HepG2 (cell line): Measurements from ENCODE around the gene TIMM8B. TPM values are rescaled to one million over a fixed set of nuclear protein-coding genes. Genes with fewer than 3 reads are reported as not detected.

Source experiments
- ATAC-seq: fragments of 200-7000 bp; cut with Tn5 transposase; 3 replicates; pipeline ENCODE4 v1.9.1; 2020; ENCODE audit warnings: mild to moderate bottlenecking, moderate library complexity
- BruUV-seq: library from RNA; stranded (reverse); fragments of 400-500 nt; replicated peaks from 2 replicates; lab custom pipeline; 2021; lab: Mats Ljungman, UMichigan
- CTCF ChIA-PET: fragments of 300-600 bp; formaldehyde crosslinking; extraction: SDS; loops from one replicate; lab custom pipeline; 2021; ENCODE audit warnings: low total read pairs, inconsistent platforms, low intra/inter-chr PET ratio; lab: Yijun Ruan, JAX
- POLR2A ChIA-PET: fragments of 350-600 bp; sonication (Branson Sonifier 250); formaldehyde crosslinking; loops from one replicate; lab custom pipeline; 2020; ENCODE audit warnings: antibody characterized with exemption, inconsistent platforms; lab: Yijun Ruan, JAX
- DNase-seq: peaks from one replicate; pipeline ENCODE4 v3.0.0-alpha.2; 2015; ENCODE audit warnings: low spot score
- FAIRE-seq: peaks from 3 replicates; lab custom pipeline; 2011; peaks lifted over from hg19 to GRCh38; lab: Jason Lieb, UNC
- H2AFZ ChIP-seq: one replicate; pipeline ENCODE4 v1.6.1; 2011; ENCODE audit warnings: low read length, inconsistent platforms
- H3K27ac ChIP-seq: fragments of 300-600 bp; 3 replicates; pipeline ENCODE4 v1.8.0; 2011; ENCODE audit warnings: mixed run types, mild to moderate bottlenecking, mixed read lengths, low read length, inconsistent platforms; ENCODE audit not compliant: insufficient read depth; ENCODE audit errors: extremely low read length
- H3K27me3 ChIP-seq, 2 experiments: fragments of 200-600 bp in 1 of 2; 2 replicates in 1 of 2; 3 replicates in 1 of 2; pipeline versions ENCODE4 v1.6.0 to v1.8.0; 2011; ENCODE audit warnings: low read length in 2 of 2, mild to moderate bottlenecking in 2 of 2, moderate library complexity in 2 of 2, inconsistent platforms in 1 of 2; ENCODE audit not compliant: insufficient read depth in 2 of 2, control insufficient read depth in 1 of 2
- H3K36me3 ChIP-seq, 2 experiments: fragments of 200-600 bp in 1 of 2; replicated peaks in 1 of 2; 2 replicates in 1 of 2; 3 replicates in 1 of 2; pipeline versions ENCODE4 v1.5.1 to v1.8.0; 2011; ENCODE audit warnings: low read length in 2 of 2, inconsistent platforms in 1 of 2; ENCODE audit not compliant: insufficient read depth in 2 of 2, control insufficient read depth in 1 of 2
- H3K4me1 ChIP-seq: 2 replicates; pipeline ENCODE4 v1.5.1; 2012; ENCODE audit warnings: low read length, inconsistent platforms; ENCODE audit not compliant: insufficient read depth
- H3K4me2 ChIP-seq: 2 replicates; pipeline ENCODE4 v1.6.0; 2011; ENCODE audit warnings: low read depth, low read length, inconsistent platforms
- H3K4me3 ChIP-seq, 3 experiments: fragments of 200-600 bp in 1 of 3; sonication (generic), shearing (Covaris generic) in 1 of 3; replicated peaks in 1 of 3; 2 replicates each; pipeline ENCODE4 v1.5.1; 2011 to 2016; ENCODE audit warnings: low read length in 3 of 3, inconsistent platforms in 2 of 3, low read depth in 2 of 3, mild to moderate bottlenecking in 2 of 3, control low read depth in 1 of 3, mixed read lengths in 1 of 3; ENCODE audit not compliant: insufficient read depth in 1 of 3
- H3K79me2 ChIP-seq: one replicate; pipeline ENCODE4 v1.6.1; 2011; ENCODE audit warnings: low read length, inconsistent platforms; ENCODE audit not compliant: insufficient read depth
- H3K9ac ChIP-seq: 2 replicates; pipeline ENCODE4 v1.6.0; 2011; ENCODE audit warnings: mild to moderate bottlenecking, low read depth, low read length, inconsistent platforms; ENCODE audit not compliant: insufficient read depth
- H3K9me3 ChIP-seq: 2 replicates; pipeline ENCODE4 v1.5.1; 2012; ENCODE audit warnings: mild to moderate bottlenecking, low read length
- H4K20me1 ChIP-seq: 2 replicates; pipeline ENCODE4 v1.6.0; 2011; ENCODE audit warnings: inconsistent platforms, mild to moderate bottlenecking, low read length, moderate library complexity; ENCODE audit not compliant: insufficient read depth
- MAZ ChIP-seq, 2 experiments: sonication (generic) in 1 of 2; formaldehyde crosslinking in 1 of 2; IDR thresholded peaks; 2 replicates each; pipeline versions ENCODE4 v1.5.0 to v1.6.1; 2012 to 2020; ENCODE audit warnings: low read depth in 2 of 2, mild to moderate bottlenecking in 2 of 2, borderline replicate concordance in 1 of 2, improper control_type of control experiment in 1 of 2, low read length in 1 of 2, missing genetic modification reagents in 1 of 2, moderate library complexity in 1 of 2
- SALL1 ChIP-seq: sonication (generic); formaldehyde crosslinking; IDR thresholded peaks from 2 replicates; pipeline ENCODE4 v1.8.0; 2022; ENCODE audit warnings: mild to moderate bottlenecking, missing genetic modification reagents
- USF2 ChIP-seq, 2 experiments: sonication (generic) in 1 of 2; formaldehyde crosslinking in 1 of 2; IDR thresholded peaks; 2 replicates each; pipeline versions ENCODE4 v1.5.1 to v1.6.1; 2011 to 2020; ENCODE audit warnings: borderline replicate concordance in 1 of 2, low read depth in 1 of 2, low read length in 1 of 2, mild to moderate bottlenecking in 1 of 2, missing genetic modification reagents in 1 of 2, moderate library complexity in 1 of 2
- XRCC5 ChIP-seq: fragments of 200-400 bp; formaldehyde crosslinking; optimal IDR thresholded peaks from 2 replicates; pipeline ENCODE3; 2017; ENCODE audit warnings: mild to moderate bottlenecking, low read length
- ZBED4 ChIP-seq: sonication (generic); formaldehyde crosslinking; IDR thresholded peaks from 2 replicates; pipeline ENCODE4 v1.4.0; 2020; ENCODE audit warnings: missing genetic modification reagents, borderline replicate concordance
- ZC3H4 ChIP-seq: sonication (generic); formaldehyde crosslinking; IDR thresholded peaks from 2 replicates; pipeline ENCODE4 v1.4.0; 2020; ENCODE audit warnings: missing genetic modification reagents, borderline replicate concordance
- ZMAT3 ChIP-seq: sonication (generic); formaldehyde crosslinking; conservative IDR thresholded peaks from 2 replicates; pipeline ENCODE4 v1.7.0; 2021; ENCODE audit warnings: missing genetic modification reagents
- ZNF605 ChIP-seq: sonication (generic); formaldehyde crosslinking; IDR thresholded peaks from 2 replicates; pipeline ENCODE4 v1.8.0; 2022; ENCODE audit warnings: mild to moderate bottlenecking, missing genetic modification reagents
- ZSCAN31 ChIP-seq: sonication (generic); formaldehyde crosslinking; IDR thresholded peaks from 2 replicates; pipeline ENCODE4 v1.5.0; 2020; ENCODE audit warnings: low read depth, mild to moderate bottlenecking, missing genetic modification reagents
- WGBS: methylation state at CpG from one replicate; pipeline ENCODE4 v1.1.6; 2017; ENCODE audit warnings: low lambda C conversion rate; 5-methylcytosine and 5-hydroxymethylcytosine counted together
- in situ Hi-C: cut with HindIII; loops from 2 replicates; pipeline ENCODE4 v1.10.0; 2017; ENCODE audit warnings: low pct_unique_long_range_greater_than_20kb; ENCODE audit not compliant: extremely low pct_ligation_motif_present
- intact Hi-C: fragments of 100-400 bp; cut with micrococcal nuclease; formaldehyde crosslinking; loops from one replicate; pipeline ENCODE4 v1.10.0; 2022; ENCODE audit not compliant: unreplicated experiment
- polyA plus RNA-seq, 8 experiments: library from polyadenylated mRNA; depleted of rRNA in 3 of 8; stranded (reverse) in 7 of 8; unstranded in 1 of 8; fragments of >200 nt; fragmentation: Illumina TruSeq in 4 of 8; extraction: Trizol in 4 of 8; gene quantifications; 2 replicates each; pipeline versions ENCODE4 v1.2.1 to v1.2.3, GENCODE V29; 2011 to 2016; ENCODE audit warnings: low read depth in 4 of 8, missing spikeins in 1 of 8, mixed read lengths in 1 of 8; ENCODE audit not compliant: insufficient read depth in 1 of 8
- total RNA-seq, 5 experiments: library from RNA; depleted of rRNA; stranded (reverse); fragments of >200 nt; fragmentation: Illumina TruSeq; extraction: Trizol; gene quantifications; 2 replicates each; pipeline ENCODE4 v1.2.3, GENCODE V29; 2016; ENCODE audit warnings: low read depth in 1 of 5
- TF ChIP-seq, protein P1 (sequence below): sonication (generic); formaldehyde crosslinking; IDR thresholded peaks from 2 replicates; pipeline ENCODE4 v1.8.0; 2022; ENCODE audit warnings: mild to moderate bottlenecking, missing genetic modification reagents, moderate library complexity
- TF ChIP-seq, protein P2 (sequence below): sonication (generic); formaldehyde crosslinking; IDR thresholded peaks from 2 replicates; pipeline ENCODE4 v1.4.0; 2020; ENCODE audit warnings: low read depth, mild to moderate bottlenecking, missing genetic modification reagents
- TF ChIP-seq, protein P3 (sequence below): IDR thresholded peaks from 2 replicates; pipeline ENCODE4 v1.6.1; 2012; ENCODE audit warnings: inconsistent platforms

The TIMM8B gene
- total and polyA plus RNA-seq, 2 of the 13 experiments (the other 11 are each of a cell fraction or from before 2014, with no cell fraction given), result 84.5 to 98.3 TPM

DNA sequence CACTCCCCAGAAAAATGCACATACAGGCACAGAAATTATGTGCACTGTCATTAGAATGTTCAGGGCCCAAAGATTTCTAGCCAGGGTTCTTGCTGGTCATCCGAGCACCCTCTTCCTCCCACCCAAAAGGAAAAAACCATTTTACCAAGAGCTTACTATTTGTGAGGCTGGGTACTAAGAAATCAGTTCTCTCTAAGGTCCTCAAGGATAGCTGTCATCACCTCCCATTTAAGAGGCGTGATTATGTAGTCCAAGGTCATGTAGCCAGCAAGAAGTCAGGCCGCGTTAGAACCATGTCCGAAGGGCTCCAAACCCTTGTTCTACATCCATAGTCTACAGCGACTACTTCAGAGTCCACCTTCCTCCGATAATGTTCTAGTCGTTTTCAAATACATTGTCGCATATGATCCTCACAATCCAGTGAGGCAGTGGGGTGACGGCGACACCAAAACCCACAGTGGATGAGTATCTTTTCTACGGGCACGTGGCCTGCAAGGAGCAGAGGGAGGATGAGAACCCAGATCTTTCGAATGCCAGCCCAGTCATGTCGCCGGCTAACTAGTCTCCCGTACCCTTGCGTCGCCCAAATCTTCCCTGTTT is 634 bp downstream of the TIMM8B start:
- H2AFZ ChIP-seq, result no peak overlapping the region
- ATAC-seq (peak; percentile 38), DNase-seq (no peak), FAIRE-seq (no peak)
- H3K79me2 ChIP-seq, result peaks cover 43% of the 10 kb centered on the region
- peak overlapping the region; percentile 75 for H3K27ac ChIP-seq
- H4K20me1 ChIP-seq, result no peaks in the 10 kb centered on the region
- TF ChIP-seq ZNF605 (CRISPR knock-in tag), result 0 out of 2 replicates have a peak, but pooled peaks have one; percentile 22
- TF ChIP-seq ZBED4 (CRISPR knock-in tag), result 0 out of 2 replicates have a peak, but pooled peaks have one; percentile 14
- TF ChIP-seq, protein P1, sequence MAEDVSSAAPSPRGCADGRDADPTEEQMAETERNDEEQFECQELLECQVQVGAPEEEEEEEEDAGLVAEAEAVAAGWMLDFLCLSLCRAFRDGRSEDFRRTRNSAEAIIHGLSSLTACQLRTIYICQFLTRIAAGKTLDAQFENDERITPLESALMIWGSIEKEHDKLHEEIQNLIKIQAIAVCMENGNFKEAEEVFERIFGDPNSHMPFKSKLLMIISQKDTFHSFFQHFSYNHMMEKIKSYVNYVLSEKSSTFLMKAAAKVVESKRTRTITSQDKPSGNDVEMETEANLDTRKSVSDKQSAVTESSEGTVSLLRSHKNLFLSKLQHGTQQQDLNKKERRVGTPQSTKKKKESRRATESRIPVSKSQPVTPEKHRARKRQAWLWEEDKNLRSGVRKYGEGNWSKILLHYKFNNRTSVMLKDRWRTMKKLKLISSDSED, result no peak
- TF ChIP-seq SALL1, result no peak
- 0 out of 2 replicates have a peak, but pooled peaks have one; percentile 1 for TF ChIP-seq ZSCAN31 (CRISPR knock-in tag)
- TF ChIP-seq, protein P2, sequence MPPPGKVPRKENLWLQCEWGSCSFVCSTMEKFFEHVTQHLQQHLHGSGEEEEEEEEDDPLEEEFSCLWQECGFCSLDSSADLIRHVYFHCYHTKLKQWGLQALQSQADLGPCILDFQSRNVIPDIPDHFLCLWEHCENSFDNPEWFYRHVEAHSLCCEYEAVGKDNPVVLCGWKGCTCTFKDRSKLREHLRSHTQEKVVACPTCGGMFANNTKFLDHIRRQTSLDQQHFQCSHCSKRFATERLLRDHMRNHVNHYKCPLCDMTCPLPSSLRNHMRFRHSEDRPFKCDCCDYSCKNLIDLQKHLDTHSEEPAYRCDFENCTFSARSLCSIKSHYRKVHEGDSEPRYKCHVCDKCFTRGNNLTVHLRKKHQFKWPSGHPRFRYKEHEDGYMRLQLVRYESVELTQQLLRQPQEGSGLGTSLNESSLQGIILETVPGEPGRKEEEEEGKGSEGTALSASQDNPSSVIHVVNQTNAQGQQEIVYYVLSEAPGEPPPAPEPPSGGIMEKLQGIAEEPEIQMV (CRISPR knock-in tag), result peak; percentile 33; the same call in 1 of the 2 replicates
- TF ChIP-seq ZC3H4, result peak; percentile 37; the same call in 1 of the 2 replicates
- TF ChIP-seq, protein P3, sequence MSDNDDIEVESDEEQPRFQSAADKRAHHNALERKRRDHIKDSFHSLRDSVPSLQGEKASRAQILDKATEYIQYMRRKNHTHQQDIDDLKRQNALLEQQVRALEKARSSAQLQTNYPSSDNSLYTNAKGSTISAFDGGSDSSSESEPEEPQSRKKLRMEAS, result peak; percentile 22; the same call in 1 of the 2 replicates
- TF ChIP-seq MAZ (IDR thresholded peaks at IDR 0.05; ENCODE audit: borderline replicate concordance, low read depth, low read length), result no peak
- TF ChIP-seq MAZ (CRISPR knock-in tag; IDR thresholded peaks at IDR 0.05; ENCODE audit: low read depth), result peak; percentile 16; the same call in 1 of the 2 replicates
- TF ChIP-seq ZMAT3 (CRISPR knock-in tag), result no peak
- TF ChIP-seq USF2 (IDR thresholded peaks at IDR 0.05; ENCODE audit: low read depth, low read length), result 0 out of 2 replicates have a peak, but pooled peaks have one; percentile 6
- TF ChIP-seq USF2 (CRISPR knock-in tag; IDR thresholded peaks at IDR 0.05; ENCODE audit: borderline replicate concordance), result peak; percentile 50
- TF ChIP-seq XRCC5, result peak; percentile 39
- peaks cover 34% of the 10 kb centered on the region for H3K4me1 ChIP-seq
- intact Hi-C loops (no loop called here), in situ Hi-C loops (no loop called here)
- WGBS, result 1% methylated on average over 19 of the region's 19 CpGs
- peak overlapping the region; percentile 96 for H3K9ac ChIP-seq
- no peaks in the 10 kb centered on the region; a peak in 1 of 5 replicates for H3K27me3 ChIP-seq
- H3K36me3 ChIP-seq, result peaks cover 6 to 51% of the 10 kb centered on the region in 2 experiments
- BruUV-seq, result TSS peak; percentile 80
- H3K4me2 ChIP-seq, result peak overlapping the region; percentile 91
- ChIA-PET CTCF (no interaction called here), POLR2A (interaction anchor here (0.5 to 1.9 kb wide), 11 partner anchors 9 to 214 kb away, joined by 3 to 7 read pairs (median 4); partner anchors contain the start of genes ALG9, DIXDC1, NKAPD1 and PIH1D2)
- peak overlapping the region; percentile 92 to 97 (median 97) for H3K4me3 ChIP-seq
- no peaks in the 10 kb centered on the region for H3K9me3 ChIP-seq
